Erythroblast (primary cell): Measurements from ENCODE around the gene STAT5A.

Experiments used
- DNase-seq, 2 experiments: peaks; one replicate each; lab custom pipeline; 2025; lab: John Stamatoyannopoulos, UW
- GATA1 ChIP-seq: IDR thresholded peaks from 2 replicates; pipeline ENCODE4 v1.6.1; 2011; ENCODE audit warnings: low read depth, mild to moderate bottlenecking, control low read depth, low read length, moderate library complexity
- POLR2A ChIP-seq: IDR thresholded peaks from 2 replicates; pipeline ENCODE4 v1.6.1; 2011; ENCODE audit warnings: mild to moderate bottlenecking, low read length

STAT5A gene

GRCh38 chr17:42337442-42337841, 49.1 kb downstream of the STAT5A start:
- TF ChIP-seq POLR2A, result no peak
- no peak for TF ChIP-seq GATA1
- no peak for DNase-seq

- TF ChIP-seq POLR2A (no peak), GATA1 (no peak)
- no peak for DNase-seq
Observed at GRCh38 chr17:42338427-42338985, 50.2 kb downstream of the STAT5A start.

- TF ChIP-seq POLR2A (no peak), GATA1 (no peak)
- DNase-seq, result no peak
Observed at GRCh38 chr17:42339221-42339620, 50.9 kb downstream of the STAT5A start.

GRCh38 chr17:42340691-42341127, 52.4 kb downstream of the STAT5A start:
- DNase-seq, result no peak
- no peak for TF ChIP-seq POLR2A
- no peak for TF ChIP-seq GATA1

- DNase-seq, result no peak
Observed at GRCh38 chr17:42341568-42341967, 53.3 kb downstream of the STAT5A start.

GRCh38 chr17:42342242-42343008, 54.1 kb downstream of the STAT5A start:
- TF ChIP-seq POLR2A (no peak), GATA1 (no peak)
- DNase-seq, result peak; percentile 37 to 54

More at GRCh38 chr17:42341568-42341967, 53.3 kb downstream of the STAT5A start:
- no peak for TF ChIP-seq GATA1
- no peak for TF ChIP-seq POLR2A

GRCh38 chr17:42345396-42346073, 57.2 kb downstream of the STAT5A start:
- TF ChIP-seq POLR2A (no peak), GATA1 (no peak)
- DNase-seq, result no peak

GRCh38 chr17:42346481-42346880, 58.2 kb downstream of the STAT5A start:
- DNase-seq, result no peak
- TF ChIP-seq POLR2A (no peak), GATA1 (no peak)

- TF ChIP-seq GATA1 (no peak), POLR2A (no peak)
- DNase-seq, result peak in 1 of 2 experiments; percentile 25
Observed at GRCh38 chr17:42347198-42347597, 58.9 kb downstream of the STAT5A start.

GRCh38 chr17:42347606-42348005, 59.3 kb downstream of the STAT5A start:
- no peak for TF ChIP-seq POLR2A
- no peak for DNase-seq

GRCh38 chr17:42348104-42348503, 59.8 kb downstream of the STAT5A start:
- DNase-seq, result no peak
- TF ChIP-seq POLR2A, result no peak
- TF ChIP-seq GATA1, result no peak

- no peak for TF ChIP-seq POLR2A
- no peak for TF ChIP-seq GATA1
- DNase-seq, result no peak
Observed at GRCh38 chr17:42354956-42355843, 66.9 kb downstream of the STAT5A start.

GRCh38 chr17:42358434-42358833, 70.1 kb downstream of the STAT5A start:
- DNase-seq, result no peak

GRCh38 chr17:42359133-42359532, 70.8 kb downstream of the STAT5A start:
- TF ChIP-seq POLR2A (no peak), GATA1 (no peak)
- no peak for DNase-seq

More at GRCh38 chr17:42358434-42358833, 70.1 kb downstream of the STAT5A start:
- TF ChIP-seq GATA1, result no peak
- no peak for TF ChIP-seq POLR2A

GRCh38 chr17:42360388-42360787, 72.1 kb downstream of the STAT5A start:
- peak in 1 of 2 experiments; percentile 16 for DNase-seq
